Mucosa of gallbladder (tissue), 1 donor: ENCODE data around the gene SHC4. TPM values are rescaled to one million over a fixed set of nuclear protein-coding genes. Genes with fewer than 3 reads are reported as not detected.

Experiments
- DNase-seq: peaks from one replicate; pipeline ENCODE4 v3.0.0-alpha.2; 2020; ENCODE audit warnings: low spot score
- total RNA-seq: library from RNA; stranded (reverse); gene quantifications from one replicate; pipeline ENCODE4 v1.2.1, GENCODE V29; 2021
- donor health status: DM: no; HTN: no; CAD: no.

Gene SHC4
- total RNA-seq, 1 donor from 2014 or later = 3.7 TPM

GRCh38 chr15:48850648-48851047 lies 113.1 kb downstream of the SHC4 start:
- DNase-seq = no peak

- DNase-seq = no peak
Measured at GRCh38 chr15:48845123-48845522, 118.6 kb downstream of the SHC4 start.

- DNase-seq = no peak
Measured at GRCh38 chr15:48842501-48842900, 121.2 kb downstream of the SHC4 start.

DNA sequence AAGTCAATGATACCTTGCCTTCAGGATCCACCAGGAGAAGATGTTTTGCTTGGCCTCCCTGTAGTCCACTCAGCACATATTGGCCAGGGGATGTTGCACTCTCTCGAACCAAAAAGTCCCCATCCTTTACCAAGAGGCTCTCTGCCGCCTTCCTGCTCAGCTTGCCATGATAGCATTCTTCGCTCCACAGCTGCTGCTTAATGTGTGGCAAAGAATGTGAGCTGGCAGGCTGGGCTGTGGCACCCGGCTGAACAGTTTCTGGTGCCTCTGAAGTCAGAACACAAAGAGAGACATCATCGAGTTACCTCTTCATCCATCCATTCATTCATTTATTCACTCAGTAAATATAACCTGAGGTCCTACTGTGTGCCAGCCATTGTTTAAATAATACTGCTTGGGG lies 129.0 kb downstream of the SHC4 start:
- DNase-seq = no peak

- no peak for DNase-seq
Measured at GRCh38 chr15:48833526-48834239, 130.0 kb downstream of the SHC4 start.

GRCh38 chr15:48832648-48833047 lies 131.1 kb downstream of the SHC4 start:
- DNase-seq = no peak

GRCh38 chr15:48828906-48829305 lies 134.8 kb downstream of the SHC4 start:
- no peak for DNase-seq

DNA sequence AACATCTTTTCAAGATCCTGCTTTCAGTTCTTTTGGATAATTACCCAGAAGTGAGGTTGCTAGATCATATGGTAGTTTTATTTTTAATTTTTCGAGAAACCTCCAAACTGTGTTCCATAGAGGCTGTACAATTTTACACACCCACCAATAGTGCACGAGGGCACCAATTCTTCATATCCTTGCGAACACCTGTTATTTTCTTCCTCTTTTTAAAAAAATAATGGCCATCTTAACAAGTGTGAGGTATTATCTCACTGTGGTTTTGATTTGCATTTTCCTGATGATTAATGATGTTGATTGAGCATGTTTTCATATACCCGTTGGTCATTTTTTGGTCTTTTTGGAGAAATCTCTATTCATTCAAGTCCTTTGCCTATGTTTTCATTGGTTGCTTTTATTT lies 135.2 kb downstream of the SHC4 start:
- DNase-seq = no peak

DNA sequence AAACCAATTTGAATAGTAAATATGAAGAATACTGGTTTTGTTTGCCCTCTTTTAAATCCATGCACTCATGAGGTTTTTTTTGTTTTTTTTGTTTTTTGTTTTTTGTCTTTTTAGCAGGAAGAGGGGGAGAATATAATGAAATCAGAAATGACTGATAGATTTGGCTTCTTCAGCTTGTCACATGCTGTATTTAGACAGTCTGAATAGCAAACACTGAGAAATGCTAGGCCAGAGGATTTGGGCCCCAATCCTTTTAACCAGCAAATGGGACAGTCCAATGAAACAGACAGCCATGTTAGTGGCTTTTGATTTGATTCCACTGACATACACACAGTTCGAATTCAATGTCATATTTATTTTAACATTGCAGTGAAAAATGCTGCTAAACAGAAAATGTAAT lies 138.6 kb downstream of the SHC4 start:
- no peak for DNase-seq

- DNase-seq = no peak
Measured at GRCh38 chr15:48823706-48824105, 140.0 kb downstream of the SHC4 start.

- no peak for DNase-seq
Measured at GRCh38 chr15:48823237-48823636, 140.5 kb downstream of the SHC4 start.

DNA sequence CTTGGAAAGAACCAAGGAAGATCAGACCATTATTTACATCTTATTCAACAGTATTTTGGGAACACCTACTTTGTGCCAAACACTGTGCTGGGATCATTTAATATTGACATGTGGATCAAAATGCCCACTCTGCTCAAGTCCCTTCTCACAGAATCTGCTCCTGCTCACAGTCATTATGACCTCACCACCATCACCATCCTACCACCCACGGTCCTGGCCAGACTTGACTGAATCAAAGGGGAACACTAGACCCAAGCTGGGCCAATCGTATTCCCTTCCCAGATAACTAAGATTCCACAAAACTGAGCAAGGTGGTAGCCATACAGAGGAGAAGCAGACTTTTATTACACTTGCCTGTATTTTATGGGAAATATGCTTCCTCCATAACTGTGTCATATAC lies 149.4 kb downstream of the SHC4 start:
- no peak for DNase-seq

DNA sequence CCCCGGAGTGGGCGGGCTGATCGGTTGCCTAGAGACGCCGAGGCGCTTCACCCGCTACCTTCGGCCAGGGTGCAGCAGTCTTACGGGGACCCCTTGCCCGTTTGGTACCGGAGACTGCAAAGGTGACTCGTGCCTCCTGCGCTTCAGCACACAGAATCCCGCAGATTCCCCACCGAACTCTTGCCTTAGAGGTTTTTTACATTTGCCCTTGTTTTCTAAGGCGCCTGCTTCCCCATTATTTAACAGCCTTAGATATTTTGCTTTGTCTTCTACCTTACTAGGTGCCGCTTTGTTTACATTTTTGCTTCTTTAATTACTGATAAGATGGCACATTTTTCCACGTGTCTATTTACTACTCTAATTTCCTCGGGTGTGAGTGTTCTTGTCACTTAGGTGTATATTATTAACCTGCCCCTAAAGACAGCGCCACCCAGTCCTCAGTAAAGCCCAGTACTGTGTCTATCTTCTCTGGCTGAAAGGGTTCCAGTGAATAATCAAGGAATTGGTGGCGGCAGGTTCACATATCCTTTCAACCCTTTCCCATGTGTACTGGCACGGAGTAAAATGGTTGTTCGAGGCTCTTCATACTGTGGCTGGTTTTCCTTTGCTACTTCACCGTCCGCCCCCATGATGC lies 152.3 kb downstream of the SHC4 start:
- DNase-seq = no peak

DNA sequence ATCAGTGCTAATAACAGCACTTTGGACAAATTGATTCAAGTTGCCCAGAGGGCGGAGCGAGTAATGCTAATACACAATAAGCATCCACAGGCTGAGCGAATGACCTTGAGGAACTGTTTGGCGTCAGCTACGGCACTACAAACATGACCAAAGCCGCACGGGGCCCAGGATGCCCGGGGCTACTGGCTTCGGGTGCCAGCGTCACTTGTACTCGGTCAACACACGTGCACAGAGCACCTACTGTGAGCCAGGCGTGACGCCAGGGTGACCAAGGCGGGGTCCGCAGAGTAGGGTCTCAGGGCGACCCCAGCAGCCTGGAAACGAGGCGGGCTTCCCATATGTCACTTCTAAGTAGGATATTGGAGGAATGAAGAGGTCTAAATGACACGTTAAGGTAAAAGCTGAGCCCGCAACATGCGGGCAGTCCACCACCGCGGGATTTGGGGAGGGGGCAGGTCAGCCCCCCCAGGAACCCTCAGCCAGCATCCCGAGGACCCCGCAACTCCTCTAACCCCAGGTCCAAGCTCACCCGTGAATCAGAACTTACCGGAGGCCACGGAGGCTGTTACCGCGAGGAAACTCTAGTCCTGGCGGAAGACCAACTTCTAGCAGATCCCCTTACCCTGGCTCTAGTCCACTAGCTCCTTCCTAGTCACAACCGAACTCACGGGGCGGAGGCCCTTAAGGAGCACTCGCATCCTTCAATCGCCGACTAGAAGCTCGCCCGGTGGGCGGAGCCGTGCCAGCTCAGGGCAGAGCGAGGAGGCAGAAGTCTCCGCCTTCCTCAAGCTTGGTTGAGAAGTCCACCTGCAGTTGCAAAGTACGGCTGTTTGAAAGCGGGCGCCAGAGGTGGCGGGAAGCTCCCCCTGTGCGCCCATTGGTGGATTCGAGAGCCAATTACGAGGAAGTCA lies 153.1 kb downstream of the SHC4 start, which contains the start of gene CEP152:
TSS of gene CEP152 (minus strand) at position 656 of the 911 bp plus-strand sequence. CDS start 5,420 bp downstream, outside the sequence.
- peak; percentile 99 for DNase-seq

- no peak for DNase-seq
Measured at GRCh38 chr15:48806151-48806550, 157.6 kb downstream of the SHC4 start.

DNA sequence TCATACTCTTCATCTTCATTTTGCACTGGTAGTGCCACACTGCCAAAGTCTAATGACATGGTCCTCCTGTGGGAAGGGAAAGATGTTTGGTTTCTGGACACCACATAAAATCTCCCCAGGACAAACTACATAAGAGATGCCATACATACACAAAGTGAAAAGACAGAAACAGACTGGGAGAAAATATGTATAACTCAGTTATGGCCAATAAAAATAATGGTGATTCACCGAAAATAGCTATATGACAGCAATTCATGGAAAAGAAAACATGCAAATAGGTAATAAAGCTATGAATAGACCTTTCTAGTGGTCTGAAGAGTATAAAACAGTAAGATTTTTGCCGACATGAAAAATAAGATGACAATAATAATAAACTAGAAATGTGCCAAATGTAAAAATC lies 158.1 kb downstream of the SHC4 start:
- DNase-seq = no peak

GRCh38 chr15:48803877-48804276 lies 159.8 kb downstream of the SHC4 start:
- no peak for DNase-seq

DNA sequence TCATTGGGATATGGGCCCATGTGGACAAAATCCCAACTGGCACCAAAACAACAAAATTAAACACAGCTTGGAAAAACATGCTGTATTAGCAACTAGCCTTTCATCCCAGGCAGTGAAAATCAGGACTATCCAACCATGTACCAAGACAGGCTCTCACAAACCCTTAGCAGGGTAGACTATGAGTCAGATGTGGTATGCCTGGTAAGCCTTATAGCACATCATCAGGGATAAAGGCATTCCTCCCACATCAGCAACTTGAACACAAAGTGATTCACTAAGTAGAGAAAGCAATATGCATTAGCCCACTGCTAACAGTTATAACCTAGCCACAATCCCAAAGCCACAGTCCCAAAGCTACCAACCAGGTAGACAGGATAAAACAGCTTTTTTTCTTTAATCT lies 160.9 kb downstream of the SHC4 start:
- no peak for DNase-seq

DNA sequence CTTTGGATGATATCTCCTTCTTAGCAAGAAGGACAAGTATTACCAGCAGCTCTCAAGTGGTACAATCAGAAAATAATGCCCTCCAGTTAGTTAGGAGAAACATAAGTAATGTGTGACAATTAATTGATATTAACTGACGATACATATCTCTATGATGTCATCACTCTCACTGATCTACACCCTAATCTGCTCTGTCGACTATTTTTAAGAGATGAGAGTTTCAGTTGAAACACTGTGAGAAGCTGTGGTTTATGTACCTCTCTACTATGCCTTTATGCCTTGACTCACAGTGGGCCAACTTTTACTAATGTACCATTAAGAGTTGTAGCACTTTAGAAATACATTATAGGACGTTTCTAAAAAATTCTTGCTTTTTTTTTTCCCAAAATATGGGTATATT lies 161.5 kb downstream of the SHC4 start:
- DNase-seq = no peak

GRCh38 chr15:48800811-48801455 lies 162.8 kb downstream of the SHC4 start:
- DNase-seq = no peak

DNA sequence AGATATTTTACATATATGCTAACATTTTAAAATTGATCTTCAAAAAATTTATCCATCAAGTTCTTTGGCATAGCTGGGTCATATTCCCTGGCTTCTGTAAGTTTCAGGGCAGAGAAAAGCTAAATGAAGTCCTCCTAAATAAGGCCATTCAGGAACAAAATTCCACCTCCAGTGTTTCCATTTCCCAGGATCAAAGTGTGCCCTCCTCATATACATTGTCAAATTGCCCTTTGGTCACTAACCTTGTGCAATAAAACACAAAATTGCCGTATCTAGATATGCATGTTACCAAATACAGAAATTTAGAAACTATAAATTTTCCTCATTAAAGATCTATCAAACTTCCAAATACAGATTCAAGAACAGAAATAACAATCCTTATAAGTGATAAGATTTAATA lies 163.5 kb downstream of the SHC4 start:
- no peak for DNase-seq

DNA sequence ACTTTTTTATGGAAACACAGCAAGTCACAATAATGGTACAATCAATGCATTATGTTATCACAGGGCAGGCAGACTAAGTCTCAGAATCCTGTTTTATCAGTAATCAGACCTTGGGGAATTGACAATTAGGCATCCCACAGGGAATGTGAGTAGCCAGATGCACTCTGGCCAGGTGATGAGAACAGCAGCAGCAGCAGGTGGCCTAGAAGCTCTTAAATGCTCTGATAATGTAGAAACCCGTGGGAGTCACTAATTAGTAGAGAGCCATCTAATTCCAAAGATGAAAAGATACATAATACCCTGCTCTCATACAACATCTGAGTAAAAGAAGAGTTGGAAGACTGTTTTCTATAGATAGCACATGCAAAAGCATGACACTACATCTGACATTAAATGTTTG lies 165.4 kb downstream of the SHC4 start:
- DNase-seq = no peak
